ENCODE results near the gene SSBP2.

SSBP2 gene

GRCh38 chr5:81761970-81762369 is 11.1 kb upstream of the SSBP2 start:
- TF ChIP-seq, protein P1, sequence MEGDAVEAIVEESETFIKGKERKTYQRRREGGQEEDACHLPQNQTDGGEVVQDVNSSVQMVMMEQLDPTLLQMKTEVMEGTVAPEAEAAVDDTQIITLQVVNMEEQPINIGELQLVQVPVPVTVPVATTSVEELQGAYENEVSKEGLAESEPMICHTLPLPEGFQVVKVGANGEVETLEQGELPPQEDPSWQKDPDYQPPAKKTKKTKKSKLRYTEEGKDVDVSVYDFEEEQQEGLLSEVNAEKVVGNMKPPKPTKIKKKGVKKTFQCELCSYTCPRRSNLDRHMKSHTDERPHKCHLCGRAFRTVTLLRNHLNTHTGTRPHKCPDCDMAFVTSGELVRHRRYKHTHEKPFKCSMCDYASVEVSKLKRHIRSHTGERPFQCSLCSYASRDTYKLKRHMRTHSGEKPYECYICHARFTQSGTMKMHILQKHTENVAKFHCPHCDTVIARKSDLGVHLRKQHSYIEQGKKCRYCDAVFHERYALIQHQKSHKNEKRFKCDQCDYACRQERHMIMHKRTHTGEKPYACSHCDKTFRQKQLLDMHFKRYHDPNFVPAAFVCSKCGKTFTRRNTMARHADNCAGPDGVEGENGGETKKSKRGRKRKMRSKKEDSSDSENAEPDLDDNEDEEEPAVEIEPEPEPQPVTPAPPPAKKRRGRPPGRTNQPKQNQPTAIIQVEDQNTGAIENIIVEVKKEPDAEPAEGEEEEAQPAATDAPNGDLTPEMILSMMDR (conservative IDR thresholded peaks at IDR 0.05; ENCODE audit: low read length), result no peak
- no peak for DNase-seq (ENCODE audit: low read depth)
- no peak overlapping the region for H3K4me3 ChIP-seq (ENCODE audit: low read length)

- no peak overlapping the region for H3K4me3 ChIP-seq (ENCODE audit: low read length)
- TF ChIP-seq, protein P1 (conservative IDR thresholded peaks at IDR 0.05; ENCODE audit: low read length), result no peak
- no peak for DNase-seq (ENCODE audit: low read depth)
Observed at GRCh38 chr5:81761270-81761669, 10.4 kb upstream of the SSBP2 start.

- no peak for DNase-seq (ENCODE audit: low read depth)
- TF ChIP-seq, protein P1 (conservative IDR thresholded peaks at IDR 0.05; ENCODE audit: low read length), result no peak
- H3K4me3 ChIP-seq (ENCODE audit: low read length), result no peak overlapping the region
Observed at GRCh38 chr5:81760521-81760920, 9.6 kb upstream of the SSBP2 start.

- TF ChIP-seq, protein P1 (conservative IDR thresholded peaks at IDR 0.05; ENCODE audit: low read length), result no peak
- no peak overlapping the region for H3K4me3 ChIP-seq (ENCODE audit: low read length)
- DNase-seq (ENCODE audit: low read depth), result no peak
Observed at GRCh38 chr5:81759632-81760005, 8.7 kb upstream of the SSBP2 start.

DNA sequence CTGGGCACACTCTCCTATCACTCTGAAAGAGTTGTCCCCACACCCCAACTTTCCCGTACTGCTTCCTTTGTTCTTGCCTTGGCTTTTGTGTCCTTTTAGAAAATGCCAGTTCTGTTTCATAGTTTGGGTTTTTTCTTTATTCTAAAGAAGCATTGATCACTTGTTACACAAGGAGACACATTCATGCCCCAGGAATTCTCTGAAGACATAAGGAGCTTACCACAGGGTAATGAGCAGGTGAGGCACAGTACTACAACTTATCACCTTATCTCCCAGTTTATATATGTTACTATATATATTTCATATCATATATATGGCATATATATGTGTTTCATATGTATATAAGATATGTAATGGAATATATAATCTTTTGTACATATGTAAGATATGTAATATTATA is 6.5 kb upstream of the SSBP2 start:
- no peak for DNase-seq (ENCODE audit: low read depth)
- TF ChIP-seq, protein P1 (conservative IDR thresholded peaks at IDR 0.05; ENCODE audit: low read length), result no peak
- H3K4me3 ChIP-seq (ENCODE audit: low read length), result no peak overlapping the region

GRCh38 chr5:81756016-81756415 is 5.1 kb upstream of the SSBP2 start:
- no peak overlapping the region for H3K4me3 ChIP-seq (ENCODE audit: low read length)
- TF ChIP-seq, protein P1 (conservative IDR thresholded peaks at IDR 0.05; ENCODE audit: low read length), result no peak
- peak; percentile 37 for DNase-seq (ENCODE audit: low read depth)

DNA sequence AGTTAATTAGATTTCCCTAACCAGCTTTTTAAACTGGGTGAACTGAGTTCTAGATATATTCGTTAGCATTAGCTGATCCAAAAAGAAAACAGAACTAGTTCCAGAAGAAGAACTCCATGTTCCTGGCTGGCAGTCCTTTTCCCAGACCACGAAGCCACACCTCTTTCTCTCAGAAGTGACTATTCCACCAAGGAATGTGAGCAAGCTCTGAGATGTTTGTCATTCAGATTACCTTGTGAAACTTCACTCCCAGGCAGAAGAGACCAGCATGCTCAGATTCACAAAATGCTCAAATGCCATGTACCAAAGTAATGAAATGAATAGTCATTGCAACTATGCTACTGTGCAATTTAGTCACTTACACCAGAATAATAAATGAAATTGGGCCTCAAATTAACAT is 4.4 kb upstream of the SSBP2 start:
- TF ChIP-seq, protein P1 (conservative IDR thresholded peaks at IDR 0.05; ENCODE audit: low read length), result no peak
- peak; percentile 92 for DNase-seq (ENCODE audit: low read depth)
- no peak overlapping the region for H3K4me3 ChIP-seq (ENCODE audit: low read length)
